SK-N-MC (cell line): ENCODE measurements around the gene GDF9.

Source experiments
- EZH2 ChIP-seq: fragments of 200-600 bp; sonication (generic); IDR thresholded peaks from one replicate; pipeline ENCODE4 v1.6.1; 2017; ENCODE audit warnings: antibody characterized with exemption
- FOXP2 ChIP-seq: optimal IDR thresholded peaks from 2 replicates; pipeline ENCODE3; 2011; ENCODE audit warnings: mild to moderate bottlenecking, moderate library complexity; ENCODE audit not compliant: insufficient read depth; ENCODE audit errors: extremely low read length, control extremely low read depth
- POLR2AphosphoS5 ChIP-seq: IDR thresholded peaks from 2 replicates; pipeline ENCODE4 v1.6.1; 2012; ENCODE audit warnings: mild to moderate bottlenecking, low read depth, low read length, borderline replicate concordance

- TF ChIP-seq FOXP2: no peak
- TF ChIP-seq POLR2AphosphoS5: no peak
- no peak for TF ChIP-seq EZH2
Measured at GRCh38 chr5:132859889-132860437, 6.3 kb downstream of the GDF9 start.
